Endothelial cell of umbilical vein (primary cell): ENCODE measurements around the gene SDHA.

ENCODE experiments used
- CTCF ChIP-seq, 2 donors: IDR thresholded peaks; 1 replicate in 1 of 2; 2 replicates in 1 of 2; pipeline ENCODE4 v1.5.1; 2011; ENCODE audit warnings: low read length in 2 of 2, mild to moderate bottlenecking in 2 of 2, moderate library complexity in 2 of 2, control low read depth in 1 of 2, inconsistent platforms in 1 of 2, low read depth in 1 of 2; ENCODE audit not compliant: insufficient read depth in 1 of 2; ENCODE audit errors: extremely low read depth in 1 of 2
- EZH2 ChIP-seq: IDR thresholded peaks from 2 replicates; pipeline ENCODE4 v1.6.1; 2012; ENCODE audit warnings: borderline replicate concordance, low read depth, mild to moderate bottlenecking, moderate library complexity, low read length, inconsistent platforms; ENCODE audit not compliant: severe bottlenecking
- FOS ChIP-seq: IDR thresholded peaks from 2 replicates; pipeline ENCODE4 v1.6.1; 2011; ENCODE audit warnings: mild to moderate bottlenecking, low read length, moderate library complexity, borderline replicate concordance; ENCODE audit not compliant: insufficient read depth
- MAX ChIP-seq: IDR thresholded peaks from 2 replicates; pipeline ENCODE4 v1.6.1; 2011; ENCODE audit not compliant: insufficient read depth, insufficient read length
- MYC ChIP-seq: IDR thresholded peaks from one replicate; pipeline ENCODE4 v1.6.1; 2011; ENCODE audit warnings: mild to moderate bottlenecking, low read depth, low read length
- POLR2A ChIP-seq: IDR thresholded peaks from 2 replicates; pipeline ENCODE4 v1.6.1; 2012; ENCODE audit warnings: low read depth, mild to moderate bottlenecking, control low read depth, low read length
- POLR2AphosphoS5 ChIP-seq: IDR thresholded peaks from 2 replicates; pipeline ENCODE4 v1.6.1; 2012; ENCODE audit warnings: low read depth, mild to moderate bottlenecking, control low read depth, low read length, moderate library complexity; ENCODE audit not compliant: insufficient read depth

- TF ChIP-seq POLR2AphosphoS5, result no peak
- TF ChIP-seq CTCF (IDR thresholded peaks at IDR 0.05; ENCODE audit: extremely low read depth in 1 of 2, insufficient read depth in 1 of 2, low read depth in 1 of 2, low read length in 2 of 2), result no peak
- no peak for TF ChIP-seq MAX
- TF ChIP-seq POLR2A, result no peak
- no peak for TF ChIP-seq EZH2
- no peak for TF ChIP-seq FOS
- no peak for TF ChIP-seq MYC
Observed at GRCh38 chr5:171801-172331, 46.3 kb upstream of the SDHA start.
